Liver (tissue), 9 donors: ENCODE measurements around the gene ACVR2B. TPM values are rescaled to one million over a fixed set of nuclear protein-coding genes. Genes with fewer than 3 reads are reported as not detected.

Source experiments
- DNase-seq: peaks from one replicate; pipeline ENCODE4 v3.0.0-alpha.2; 2017; ENCODE audit warnings: low spot score
- H3K27ac ChIP-seq, 2 donors: one replicate each; pipeline ENCODE4 v1.7.0; 2013; ENCODE audit warnings: inconsistent platforms in 2 of 2, low read length in 2 of 2, control low read depth in 1 of 2, low read depth in 1 of 2, mild to moderate bottlenecking in 1 of 2
- H3K27me3 ChIP-seq, 4 donors: one replicate each; pipeline versions ENCODE4 v1.6.1 to v1.7.0; 2013; ENCODE audit warnings: low read length in 3 of 4, inconsistent platforms in 1 of 4, mild to moderate bottlenecking in 1 of 4, moderate library complexity in 1 of 4; ENCODE audit not compliant: control insufficient read depth in 4 of 4, insufficient read depth in 4 of 4
- H3K36me3 ChIP-seq, 4 donors: one replicate each; pipeline versions ENCODE4 v1.6.1 to v1.7.0; 2013; ENCODE audit warnings: low read length in 3 of 4, mild to moderate bottlenecking in 3 of 4, low read depth in 1 of 4, moderate library complexity in 1 of 4; ENCODE audit not compliant: control insufficient read depth in 4 of 4, insufficient read depth in 3 of 4
- H3K4me1 ChIP-seq, 4 donors: one replicate each; pipeline versions ENCODE4 v1.6.1 to v1.7.0; 2013; ENCODE audit warnings: low read length in 3 of 4, mild to moderate bottlenecking in 3 of 4, moderate library complexity in 1 of 4; ENCODE audit not compliant: control insufficient read depth in 4 of 4, insufficient read depth in 4 of 4
- H3K4me3 ChIP-seq, 3 donors: one replicate each; pipeline versions ENCODE4 v1.6.1 to v1.7.0; 2013; ENCODE audit warnings: low read length in 3 of 3, control low read depth in 1 of 3, low read depth in 1 of 3, mild to moderate bottlenecking in 1 of 3
- H3K9ac ChIP-seq, 2 donors: one replicate each; pipeline ENCODE4 v1.7.0; 2013; ENCODE audit warnings: low read length in 2 of 2, mild to moderate bottlenecking in 2 of 2, moderate library complexity in 2 of 2, control low read depth in 1 of 2, low read depth in 1 of 2
- H3K9me3 ChIP-seq, 4 donors: one replicate each; pipeline versions ENCODE4 v1.6.1 to v1.7.0; 2013; ENCODE audit warnings: low read length in 3 of 4; ENCODE audit not compliant: control insufficient read depth in 4 of 4
- ATF3 ChIP-seq: IDR thresholded peaks from 2 replicates; pipeline ENCODE4 v1.6.1; 2016; ENCODE audit warnings: antibody characterized with exemption
- CTCF ChIP-seq: fragments of 150-350 bp; IDR thresholded peaks from 2 replicates; pipeline ENCODE4 v1.5.1; 2017; ENCODE audit warnings: improper control_type of control experiment, low read depth, low read length; ENCODE audit not compliant: missing input control
- EGR1 ChIP-seq, 2 donors: IDR thresholded peaks; 2 replicates each; pipeline ENCODE4 v1.6.1; 2016 to 2018; ENCODE audit warnings: antibody characterized with exemption in 2 of 2, low read depth in 2 of 2
- FOXA1 ChIP-seq: IDR thresholded peaks from 2 replicates; pipeline ENCODE4 v1.6.1; 2016; ENCODE audit warnings: antibody characterized with exemption
- FOXA2 ChIP-seq: IDR thresholded peaks from 2 replicates; pipeline ENCODE4 v1.6.1; 2016; ENCODE audit warnings: antibody characterized with exemption
- GABPA ChIP-seq, 2 donors: IDR thresholded peaks in 1 of 2; conservative IDR thresholded peaks in 1 of 2; 2 replicates each; pipeline ENCODE4 v1.6.1; 2016; ENCODE audit warnings: antibody characterized with exemption in 2 of 2, mild to moderate bottlenecking in 1 of 2, moderate library complexity in 1 of 2
- HNF4A ChIP-seq, 2 donors: conservative IDR thresholded peaks; 2 replicates each; pipeline ENCODE4 v1.6.1; 2016; ENCODE audit warnings: antibody characterized with exemption in 2 of 2, mild to moderate bottlenecking in 2 of 2
- HNF4G ChIP-seq: IDR thresholded peaks from 2 replicates; pipeline ENCODE4 v1.6.1; 2016; ENCODE audit warnings: antibody characterized with exemption
- JUND ChIP-seq, 2 donors: IDR thresholded peaks; 2 replicates each; pipeline ENCODE4 v1.6.1; 2016; ENCODE audit warnings: antibody characterized with exemption in 2 of 2
- MAX ChIP-seq: IDR thresholded peaks from 2 replicates; pipeline ENCODE4 v1.6.1; 2016; ENCODE audit warnings: antibody characterized with exemption
- NR2F2 ChIP-seq: IDR thresholded peaks from 2 replicates; pipeline ENCODE4 v1.6.1; 2016; ENCODE audit warnings: antibody characterized with exemption
- RAD21 ChIP-seq, 2 donors: IDR thresholded peaks; 2 replicates each; pipeline ENCODE4 v1.6.1; 2016; ENCODE audit warnings: antibody characterized with exemption in 2 of 2, mild to moderate bottlenecking in 2 of 2
- REST ChIP-seq: IDR thresholded peaks from 2 replicates; pipeline ENCODE4 v1.6.1; 2016; ENCODE audit warnings: antibody characterized with exemption, mild to moderate bottlenecking
- RXRA ChIP-seq, 2 donors: IDR thresholded peaks; 2 replicates each; pipeline ENCODE4 v1.6.1; 2017 to 2018; ENCODE audit warnings: antibody characterized with exemption in 2 of 2, mild to moderate bottlenecking in 1 of 2
- SP1 ChIP-seq: IDR thresholded peaks from 2 replicates; pipeline ENCODE4 v1.6.1; 2018; ENCODE audit warnings: antibody characterized with exemption, mild to moderate bottlenecking
- TAF1 ChIP-seq: conservative IDR thresholded peaks from 2 replicates; pipeline ENCODE4 v1.6.1; 2016; ENCODE audit warnings: antibody characterized with exemption, mild to moderate bottlenecking
- YY1 ChIP-seq: IDR thresholded peaks from 2 replicates; pipeline ENCODE4 v1.6.1; 2016; ENCODE audit warnings: antibody characterized with exemption, mild to moderate bottlenecking
- ZBTB33 ChIP-seq: IDR thresholded peaks from 2 replicates; pipeline ENCODE4 v1.6.1; 2016; ENCODE audit warnings: antibody characterized with exemption
- WGBS: extraction: QIAGEN DNeasy Blood & Tissue Kit; methylation state at CpG from one replicate; pipeline ENCODE4 v1.1.7; 2013; 5-methylcytosine and 5-hydroxymethylcytosine counted together
- polyA plus RNA-seq, 2 donors: library from polyadenylated mRNA; stranded (reverse) in 1 of 2; unstranded in 1 of 2; fragments of 200-250 nt in 1 of 2; fragments of >200 nt in 1 of 2; fragmentation: Nextera tagmentation in 1 of 2; extraction: Ambion mirVana in 1 of 2; gene quantifications; one replicate each; pipeline versions ENCODE4 v1.2.1 to v1.2.3, GENCODE V29; 2013 to 2015
- total RNA-seq, 2 donors: library from RNA; depleted of rRNA; stranded (reverse); fragments of >200 nt; gene quantifications; one replicate each; pipeline ENCODE4 v1.2.3, GENCODE V29; 2014
- donor health status: healthy.
- donor health status: healthy.
- donor health status: healthy.
- donor health status: healthy.
- donor health status: healthy.

Gene ACVR2B
- total and polyA plus RNA-seq, 4 donors = 1.2 to 7.4 (median 4.7) TPM

- Histone ChIP-seq H3K4me3 (no peak overlapping the region), H3K9me3 (no peaks in the 10 kb centered on the region), H3K27ac (no peak overlapping the region), H3K36me3 (peaks cover 0 to 7% (median 3%) of the 10 kb centered on the region in 4 donors), H3K9ac (no peak overlapping the region), H3K4me1 (no peaks in the 10 kb centered on the region), H3K27me3 (no peaks in the 10 kb centered on the region)
- 91% methylated on average over 1 of the region's 1 CpG for WGBS
- no peak for DNase-seq
- no peak for TF ChIP-seq GABPA (IDR thresholded peaks at IDR 0.05 in 1 of 2, conservative IDR thresholded peaks at IDR 0.05 in 1 of 2)
- TF ChIP-seq ATF3 = no peak
- no peak for TF ChIP-seq SP1
- TF ChIP-seq EGR1 (IDR thresholded peaks at IDR 0.05; ENCODE audit: low read depth in 2 of 2) = no peak
- no peak for TF ChIP-seq MAX
- no peak for TF ChIP-seq TAF1
- no peak for TF ChIP-seq NR2F2
- no peak for TF ChIP-seq FOXA1
- no peak for TF ChIP-seq CTCF
- no peak for TF ChIP-seq HNF4A (conservative IDR thresholded peaks at IDR 0.05)
- no peak for TF ChIP-seq REST
- TF ChIP-seq HNF4G = no peak
- TF ChIP-seq YY1 = no peak
- no peak for TF ChIP-seq RAD21 (IDR thresholded peaks at IDR 0.05)
- TF ChIP-seq RXRA (IDR thresholded peaks at IDR 0.05) = no peak
Measured at GRCh38 chr3:38528457-38528856, 74.8 kb downstream of the ACVR2B start.

GRCh38 chr3:38532529-38532928 lies 78.8 kb downstream of the ACVR2B start:
- no peaks in the 10 kb centered on the region for H3K27me3 ChIP-seq
- H3K9ac ChIP-seq = no peak overlapping the region
- H3K9me3 ChIP-seq = peaks cover 0 to 2% (median 0%) of the 10 kb centered on the region in 4 donors
- WGBS = 81% methylated on average over 3 of the region's 3 CpGs
- H3K4me1 ChIP-seq = no peaks in the 10 kb centered on the region
- DNase-seq = no peak
- H3K27ac ChIP-seq = no peak overlapping the region
- H3K36me3 ChIP-seq = peaks cover 0 to 3% (median 0%) of the 10 kb centered on the region in 4 donors
- H3K4me3 ChIP-seq = no peak overlapping the region
- TF ChIP-seq HNF4A (conservative IDR thresholded peaks at IDR 0.05) = no peak
- no peak for TF ChIP-seq TAF1
- TF ChIP-seq FOXA2 = no peak
- no peak for TF ChIP-seq ATF3
- no peak for TF ChIP-seq REST
- no peak for TF ChIP-seq RXRA (IDR thresholded peaks at IDR 0.05)
- no peak for TF ChIP-seq NR2F2
- no peak for TF ChIP-seq EGR1 (IDR thresholded peaks at IDR 0.05; ENCODE audit: low read depth in 2 of 2)
- TF ChIP-seq FOXA1 = no peak
- no peak for TF ChIP-seq JUND (IDR thresholded peaks at IDR 0.05)
- TF ChIP-seq RAD21 (IDR thresholded peaks at IDR 0.05) = no peak
- no peak for TF ChIP-seq MAX
- no peak for TF ChIP-seq YY1
- TF ChIP-seq HNF4G = no peak
- TF ChIP-seq ZBTB33 = no peak
- TF ChIP-seq SP1 = no peak
